HEK293T (cell line): ENCODE results near the gene LIMK1.

Source experiments
- FOXA1 ChIP-seq: fragments of 450-650 bp; IDR thresholded peaks from 2 replicates; pipeline ENCODE4 v1.6.1; 2016; ENCODE audit warnings: mild to moderate bottlenecking
- FOXK2 ChIP-seq: fragments of 450-650 bp; IDR thresholded peaks from 2 replicates; pipeline ENCODE4 v1.6.1; 2016; ENCODE audit warnings: mild to moderate bottlenecking
- TARDBP ChIP-seq: fragments of 450-650 bp; IDR thresholded peaks from 2 replicates; pipeline ENCODE4 v1.6.1; 2016
- ZNF384 ChIP-seq: fragments of 450-650 bp; IDR thresholded peaks from 2 replicates; pipeline ENCODE4 v1.6.1; 2016

- TF ChIP-seq TARDBP (no peak), FOXA1 (no peak), ZNF384 (no peak), FOXK2 (no peak)
These were observed 22.4 kb downstream of the LIMK1 start for GRCh38 chr7:74105992-74106391.
